HG02981 (cell line): ENCODE measurements around the gene ABCA3.

Experiments used
- ATAC-seq: cut with Tn5 transposase; IDR thresholded peaks from one replicate; pipeline ENCODE4 v1.9.1; 2021; ENCODE audit warnings: mild to moderate bottlenecking, moderate library complexity; ENCODE audit not compliant: unreplicated experiment

ABCA3 gene

DNA sequence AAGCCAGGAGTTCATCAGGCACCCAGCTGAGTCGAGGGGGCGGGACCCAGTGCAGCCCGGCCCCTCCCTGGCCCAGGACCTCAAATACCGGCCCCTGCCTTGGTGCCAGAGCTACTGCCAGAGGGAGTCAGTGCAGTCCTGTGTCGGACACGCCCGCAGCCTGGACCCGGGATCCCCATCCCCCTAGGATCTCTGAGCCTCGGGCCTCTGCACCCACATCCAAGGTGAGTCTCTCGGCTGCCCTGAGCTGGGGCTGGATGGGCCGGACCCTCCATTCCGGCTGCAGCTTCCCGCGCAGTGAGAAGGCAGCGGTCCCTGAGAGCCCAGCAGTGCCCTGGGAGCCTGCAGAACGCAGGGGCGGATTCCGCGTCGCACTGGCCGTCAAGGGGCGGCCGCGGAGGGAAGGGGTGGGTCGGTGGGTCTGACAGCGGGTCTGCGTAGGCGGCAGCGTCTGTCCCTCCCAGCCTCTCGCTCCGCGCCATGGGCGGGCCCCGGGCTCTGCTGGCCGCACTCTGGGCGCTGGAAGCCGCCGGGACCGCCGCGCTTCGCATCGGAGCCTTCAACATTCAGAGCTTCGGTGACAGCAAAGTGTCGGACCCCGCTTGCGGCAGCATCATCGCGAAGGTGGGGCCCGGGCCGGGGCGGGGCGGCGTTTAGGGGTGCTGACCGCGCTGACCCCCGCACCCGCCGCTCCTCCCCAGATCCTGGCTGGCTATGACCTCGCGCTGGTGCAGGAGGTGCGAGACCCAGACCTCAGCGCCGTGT is 104.0 kb downstream of the ABCA3 start, which contains the start of gene DNASE1L2:
DNASE1L2 (plus strand) TSS at position 108 of the 765 bp plus-strand sequence; CDS start at position 481, 373 bp downstream.
- no peak for ATAC-seq

GRCh38 chr16:2235695-2236336 is 104.7 kb downstream of the ABCA3 start:
- no peak for ATAC-seq

- ATAC-seq, result no peak
Measured at GRCh38 chr16:2235234-2235651, 105.3 kb downstream of the ABCA3 start.

DNA sequence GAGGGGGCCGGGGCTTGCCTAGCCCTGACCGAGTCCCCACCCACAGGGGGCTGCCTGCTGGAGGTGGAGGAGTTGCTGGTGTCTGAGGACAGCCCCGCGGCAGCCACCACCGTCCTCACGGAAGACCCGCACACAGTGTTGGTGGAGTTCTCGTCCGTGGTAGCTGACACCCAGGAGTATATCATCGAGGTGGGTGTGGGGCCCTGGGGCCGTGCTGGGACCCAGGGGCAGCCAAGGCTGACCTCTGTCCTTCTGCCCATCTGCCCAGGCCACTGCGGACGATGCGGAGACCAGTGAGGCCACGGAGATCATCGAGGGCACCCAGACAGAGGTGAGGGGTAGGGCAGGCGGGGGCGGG is 105.7 kb downstream of the ABCA3 start:
- no peak for ATAC-seq

DNA sequence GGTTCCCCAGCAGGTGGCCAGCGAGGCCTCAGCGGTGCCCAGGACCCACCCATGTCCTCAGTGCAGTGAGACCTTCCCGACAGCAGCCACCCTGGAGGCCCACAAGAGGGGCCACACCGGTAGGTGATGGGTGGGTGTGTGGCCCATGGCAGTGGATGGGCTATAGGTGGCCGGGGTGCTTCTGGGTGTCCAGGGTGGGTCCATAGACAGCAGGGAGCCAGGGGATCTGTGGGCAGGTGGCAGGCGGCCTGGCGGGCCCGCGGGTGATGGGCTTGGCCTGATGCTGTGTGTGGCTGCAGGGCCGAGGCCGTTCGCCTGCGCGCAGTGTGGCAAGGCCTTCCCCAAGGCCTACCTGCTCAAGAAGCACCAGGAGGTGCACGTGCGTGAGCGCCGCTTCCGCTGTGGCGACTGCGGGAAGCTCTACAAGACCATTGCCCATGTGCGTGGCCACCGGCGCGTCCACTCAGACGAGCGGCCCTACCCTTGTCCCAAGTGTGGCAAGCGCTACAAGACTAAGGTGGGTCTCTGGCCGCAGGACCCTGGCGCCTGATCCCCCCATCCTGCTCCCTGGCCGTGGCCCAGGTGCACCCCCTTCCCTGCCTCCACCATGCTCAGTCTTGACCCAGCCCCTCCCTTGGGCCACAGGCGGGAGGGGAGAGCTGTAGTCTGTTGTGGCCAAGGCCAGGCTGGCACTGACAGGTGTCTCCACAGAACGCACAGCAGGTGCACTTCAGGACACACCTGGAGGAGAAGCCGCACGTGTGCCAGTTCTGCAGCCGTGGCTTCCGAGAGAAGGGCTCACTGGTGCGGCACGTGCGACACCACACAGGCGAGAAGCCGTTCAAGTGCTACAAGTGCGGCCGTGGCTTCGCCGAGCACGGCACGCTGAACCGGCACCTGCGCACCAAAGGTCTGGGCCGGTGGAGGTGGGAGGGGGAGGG is 106.4 kb downstream of the ABCA3 start:
- no peak for ATAC-seq

- ATAC-seq, result no peak
Measured at GRCh38 chr16:2233046-2233775, 107.3 kb downstream of the ABCA3 start.

GRCh38 chr16:2232094-2232990 is 108.2 kb downstream of the ABCA3 start:
- no peak for ATAC-seq

- no peak for ATAC-seq
Measured at GRCh38 chr16:2231016-2231931, 109.3 kb downstream of the ABCA3 start.

- ATAC-seq, result no peak
Measured at GRCh38 chr16:2230376-2230775, 110.2 kb downstream of the ABCA3 start.

DNA sequence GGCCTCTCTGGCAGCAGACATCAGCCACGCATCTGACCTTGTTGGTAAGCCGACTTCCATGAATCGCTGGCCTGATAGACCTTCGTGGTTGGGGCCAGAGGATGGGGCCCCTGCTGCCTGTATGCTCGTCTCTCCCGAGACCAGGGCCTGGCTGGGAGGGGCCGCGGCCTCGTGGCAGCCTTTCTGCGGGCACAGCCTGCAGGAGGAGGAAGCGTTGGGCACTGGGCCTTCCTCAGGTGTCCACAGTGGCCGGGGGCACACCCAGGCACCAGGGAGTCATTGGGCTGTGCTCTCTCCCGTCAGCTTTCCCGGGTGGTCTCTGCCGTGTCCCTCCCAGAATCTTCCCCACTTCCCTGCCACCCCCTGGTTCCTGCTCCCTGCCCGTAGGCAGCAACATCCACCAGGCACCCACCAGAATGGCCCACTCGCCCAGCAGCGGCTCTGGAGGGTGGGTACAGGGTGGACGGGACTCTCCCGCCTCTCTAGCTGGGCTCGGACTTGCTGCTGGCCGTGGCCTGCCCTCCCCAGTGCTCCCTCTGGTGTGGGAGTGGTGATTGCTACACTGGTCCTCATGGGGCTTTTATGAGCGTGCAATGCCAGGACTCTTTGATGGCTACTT is 110.8 kb downstream of the ABCA3 start:
- no peak for ATAC-seq

- ATAC-seq, result no peak
Measured at GRCh38 chr16:2229091-2229490, 111.4 kb downstream of the ABCA3 start.

GRCh38 chr16:2228161-2228824 is 112.2 kb downstream of the ABCA3 start:
- ATAC-seq, result no peak

DNA sequence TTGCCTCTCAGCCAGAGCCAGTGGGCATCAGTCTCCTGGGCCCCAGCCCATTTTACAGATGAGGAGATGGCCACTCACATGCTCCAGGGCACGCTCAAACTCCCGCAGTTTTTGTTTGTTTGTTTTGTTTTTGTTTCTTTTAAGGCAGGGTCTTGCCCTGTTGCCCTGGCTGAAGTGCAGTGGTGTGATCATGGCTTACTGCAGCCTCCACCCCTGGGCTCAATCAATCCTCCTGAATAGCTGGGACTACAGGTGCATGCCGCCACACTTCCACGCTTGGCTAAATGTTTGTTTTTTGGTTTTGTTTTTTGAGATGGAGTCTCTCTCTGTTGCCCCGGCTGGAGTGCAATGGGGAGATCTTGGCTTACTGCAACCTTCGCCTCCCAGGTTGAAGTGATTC is 113.6 kb downstream of the ABCA3 start:
- ATAC-seq, result no peak

GRCh38 chr16:2226245-2226793 is 114.2 kb downstream of the ABCA3 start:
- no peak for ATAC-seq
